Lower leg skin (tissue), 4 donors: Measurements from ENCODE around the gene MYO1C. TPM values are rescaled to one million over a fixed set of nuclear protein-coding genes. Genes with fewer than 3 reads are reported as not detected.
A peak's percentile ranks its signal among the peaks of the same experiment; 100 is the strongest.
"Not testable (repeated sequence)": the region's sequence is repeated elsewhere in the genome, so short reads cannot be mapped to it uniquely, and the experiment has no call there.

Experiments
- DNase-seq, 2 donors: peaks; one replicate each; pipeline ENCODE4 v3.0.0-alpha.2; 2019; ENCODE audit warnings: low spot score in 2 of 2
- H3K4me3 ChIP-seq: fragments of 200-600 bp; sonication (generic); 2 replicates; pipeline ENCODE4 v1.5.1; 2017; ENCODE audit warnings: mild to moderate bottlenecking, low read depth; ENCODE audit not compliant: poor library complexity, severe bottlenecking
- POLR2A ChIP-seq, 2 donors: fragments of 450-650 bp; IDR thresholded peaks; one replicate each; pipeline ENCODE4 v1.6.1; 2016 to 2017; ENCODE audit warnings: antibody characterized with exemption in 2 of 2, mild to moderate bottlenecking in 1 of 2, moderate library complexity in 1 of 2
- WGBS, 2 donors: methylation state at CpG; one replicate each; pipeline ENCODE4 v1.1.5; 2018; 5-methylcytosine and 5-hydroxymethylcytosine counted together
- intact Hi-C: fragments of 100-400 bp; cut with DNase I; formaldehyde crosslinking; loops from one replicate; pipeline ENCODE4 v1.15.0; 2023; ENCODE audit warnings: low total_unique reads
- total RNA-seq, 4 donors: library from RNA; depleted of rRNA; stranded (reverse); fragments of >200 nt; gene quantifications; one replicate each; pipeline ENCODE4 v1.1.0, GENCODE V29; 2016
- TF ChIP-seq, protein P1 (sequence below), 3 donors: fragments of 450-650 bp; IDR thresholded peaks; one replicate each; pipeline ENCODE4 v1.5.1; 2016; ENCODE audit warnings: antibody characterized with exemption in 3 of 3, mild to moderate bottlenecking in 3 of 3, moderate library complexity in 2 of 3

The MYO1C gene
- total RNA-seq, 4 donors from 2014 or later = 71.3 to 101 (median 84.8) TPM

DNA sequence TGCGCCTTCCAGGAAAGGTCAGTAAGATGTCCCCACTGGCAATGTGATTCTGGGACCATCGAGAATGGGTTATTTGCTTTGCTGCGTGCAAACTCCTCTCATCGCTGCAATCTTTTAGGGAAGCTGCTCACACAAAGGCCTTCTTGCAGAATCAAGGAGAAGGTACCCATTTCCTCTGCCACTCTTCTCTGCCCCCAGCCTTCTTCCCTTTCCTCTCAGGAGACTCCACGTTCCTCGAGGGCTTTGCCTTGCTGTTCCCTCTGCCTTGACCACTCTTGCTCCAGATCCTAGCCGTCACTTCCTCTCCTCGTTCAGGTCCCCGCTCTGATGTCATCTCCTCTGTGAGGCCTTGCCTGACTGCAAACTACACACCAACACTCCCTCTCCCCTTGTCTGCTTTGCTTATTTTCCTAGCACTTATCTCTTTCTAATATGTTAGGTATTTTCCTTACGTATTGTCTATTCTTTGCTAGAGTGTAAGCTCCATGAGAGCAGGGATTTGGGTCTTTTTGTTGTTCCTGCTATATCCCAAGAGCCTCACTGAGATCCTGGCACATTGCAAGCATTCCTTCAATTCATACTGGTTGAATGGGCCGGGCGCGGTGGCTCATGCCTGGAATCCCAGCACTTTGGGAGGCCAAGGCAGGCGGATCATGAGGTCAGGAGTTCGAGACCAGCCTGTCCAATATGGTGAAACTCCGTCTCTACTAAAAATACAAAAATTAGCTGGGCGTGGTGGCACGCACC, 31.1 kb downstream of the MYO1C start:
- no peak for TF ChIP-seq POLR2A (IDR thresholded peaks at IDR 0.05)
- TF ChIP-seq, protein P1, sequence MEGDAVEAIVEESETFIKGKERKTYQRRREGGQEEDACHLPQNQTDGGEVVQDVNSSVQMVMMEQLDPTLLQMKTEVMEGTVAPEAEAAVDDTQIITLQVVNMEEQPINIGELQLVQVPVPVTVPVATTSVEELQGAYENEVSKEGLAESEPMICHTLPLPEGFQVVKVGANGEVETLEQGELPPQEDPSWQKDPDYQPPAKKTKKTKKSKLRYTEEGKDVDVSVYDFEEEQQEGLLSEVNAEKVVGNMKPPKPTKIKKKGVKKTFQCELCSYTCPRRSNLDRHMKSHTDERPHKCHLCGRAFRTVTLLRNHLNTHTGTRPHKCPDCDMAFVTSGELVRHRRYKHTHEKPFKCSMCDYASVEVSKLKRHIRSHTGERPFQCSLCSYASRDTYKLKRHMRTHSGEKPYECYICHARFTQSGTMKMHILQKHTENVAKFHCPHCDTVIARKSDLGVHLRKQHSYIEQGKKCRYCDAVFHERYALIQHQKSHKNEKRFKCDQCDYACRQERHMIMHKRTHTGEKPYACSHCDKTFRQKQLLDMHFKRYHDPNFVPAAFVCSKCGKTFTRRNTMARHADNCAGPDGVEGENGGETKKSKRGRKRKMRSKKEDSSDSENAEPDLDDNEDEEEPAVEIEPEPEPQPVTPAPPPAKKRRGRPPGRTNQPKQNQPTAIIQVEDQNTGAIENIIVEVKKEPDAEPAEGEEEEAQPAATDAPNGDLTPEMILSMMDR (IDR thresholded peaks at IDR 0.05) = no peak
- intact Hi-C loops = no loop called here
- 88 to 89% methylated on average over 18 of the region's 18 CpGs for WGBS, 2 donors
- no peak overlapping the region for H3K4me3 ChIP-seq
- DNase-seq = no peak

DNA sequence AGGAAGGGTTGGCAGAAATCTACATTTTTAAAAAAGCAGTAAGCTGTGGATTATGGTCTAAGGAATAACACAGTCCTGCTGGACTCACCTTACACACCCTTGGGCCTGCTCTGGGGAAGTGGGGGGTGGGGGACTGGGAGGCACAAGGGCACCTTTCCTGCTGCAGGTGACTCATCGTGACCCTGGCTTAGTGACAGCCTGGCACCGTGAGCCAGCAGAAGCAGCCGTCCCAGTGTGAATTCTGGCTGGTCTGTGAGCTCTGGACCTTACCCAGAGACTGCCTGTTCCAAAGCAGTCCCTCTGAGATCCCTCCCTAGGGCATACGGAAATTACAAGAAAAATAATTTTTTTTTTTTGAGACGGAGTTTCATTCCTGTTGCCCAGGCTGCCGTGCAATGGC, 32.3 kb downstream of the MYO1C start:
- whole genome bisulfite sequencing, 2 donors = 5 to 12% methylated on average over 6 of the region's 6 CpGs

DNA sequence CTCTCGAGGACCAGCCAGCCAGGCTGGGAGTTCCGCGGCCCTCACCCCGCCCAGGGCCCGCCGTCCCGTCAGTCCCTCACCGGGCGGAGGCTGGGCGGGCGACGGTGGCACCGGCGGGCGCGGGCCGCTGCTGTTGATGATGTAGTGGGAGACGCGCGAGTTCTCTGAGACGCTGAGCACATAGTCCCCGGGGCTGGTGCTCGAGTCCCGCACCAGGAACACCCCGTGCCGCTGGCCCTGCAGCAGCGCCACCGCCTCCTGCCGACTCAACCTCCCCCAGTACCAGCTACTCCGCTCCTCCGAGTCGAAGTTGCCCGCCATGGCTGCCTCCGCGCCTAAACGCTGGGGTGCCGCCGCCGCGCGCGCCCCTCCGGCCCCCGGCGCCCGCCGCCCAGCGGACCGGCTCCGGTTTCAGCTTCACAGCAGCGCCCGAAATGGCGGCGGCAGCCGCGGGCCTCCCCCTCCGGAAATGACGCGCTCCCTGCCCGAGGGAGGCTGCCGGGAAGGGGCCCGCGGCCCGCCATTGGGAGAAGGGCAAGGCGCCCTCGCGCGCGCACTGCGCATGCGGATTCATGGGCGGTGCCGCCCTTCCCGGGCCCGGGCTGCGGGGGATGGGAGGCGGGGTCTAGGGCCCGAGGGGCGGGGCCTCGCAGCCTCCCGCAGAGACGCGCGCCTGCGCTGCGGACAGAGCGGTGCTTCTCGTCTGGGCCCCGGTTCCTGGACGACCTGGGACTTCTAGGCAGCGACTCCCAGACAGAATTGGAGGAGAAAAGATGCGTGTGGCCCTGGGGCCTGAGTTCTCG, 36.5 kb downstream of the MYO1C start, which contains the start of gene CRK:
Gene CRK (minus strand): TSS at position 436 of the 803 bp plus-strand sequence. CDS start 115 bp downstream, at position 321.
- WGBS, 2 donors = 0 to 1% methylated on average over 21 to 56 of the region's 93 CpGs
- intact Hi-C loops = no loop called here
- peak; percentile 93 to 99 for DNase-seq
- peak in 1 of 2 donors; percentile 91 for TF ChIP-seq POLR2A (IDR thresholded peaks at IDR 0.05)
- TF ChIP-seq, protein P1 (IDR thresholded peaks at IDR 0.05) = no peak
- peak within 1 kb of the TSS; percentile 86 for H3K4me3 ChIP-seq

More for the DNA sequence above, 32.3 kb downstream of the MYO1C start:
- DNase-seq = peak; percentile 42 to 91
- intact Hi-C loops = no loop called here
- TF ChIP-seq, protein P1 (IDR thresholded peaks at IDR 0.05) = no peak
- TF ChIP-seq POLR2A (IDR thresholded peaks at IDR 0.05) = no peak
- no peak overlapping the region for H3K4me3 ChIP-seq

DNA sequence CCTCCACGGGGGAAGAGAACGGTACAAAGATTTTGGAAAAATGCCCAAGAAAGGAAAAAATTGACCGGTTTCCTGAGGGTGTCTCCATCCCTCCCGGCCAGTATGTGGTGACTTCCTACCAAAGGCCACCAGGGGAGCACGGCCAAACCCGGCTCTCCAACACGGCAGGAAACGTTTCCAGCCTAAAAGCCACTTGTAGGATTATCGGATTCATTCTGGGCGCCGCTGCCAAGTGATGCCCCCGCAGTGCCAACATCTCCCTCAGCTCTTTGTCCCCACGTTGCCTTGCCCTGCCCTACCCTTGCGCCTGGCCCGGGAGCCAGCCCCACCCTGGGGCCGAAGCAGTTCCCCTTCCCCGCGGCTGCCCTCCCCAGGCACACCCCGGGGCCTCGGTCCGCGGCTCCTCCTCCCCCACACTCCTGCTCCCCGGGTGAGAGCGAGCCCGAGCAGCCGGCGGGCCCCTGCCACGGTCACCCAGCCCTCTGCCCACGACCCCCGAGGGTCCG, 37.1 kb downstream of the MYO1C start:
- no peak for TF ChIP-seq POLR2A (IDR thresholded peaks at IDR 0.05)
- TF ChIP-seq, protein P1 (IDR thresholded peaks at IDR 0.05) = peak in 1 of 3 donors; percentile 51
- 0 to 1% methylated on average over 22 to 30 of the region's 31 CpGs for WGBS, 2 donors
- DNase-seq = peak; percentile 51 to 95
- peak overlapping the region; percentile 86 for H3K4me3 ChIP-seq
- intact Hi-C loops = no loop called here

DNA sequence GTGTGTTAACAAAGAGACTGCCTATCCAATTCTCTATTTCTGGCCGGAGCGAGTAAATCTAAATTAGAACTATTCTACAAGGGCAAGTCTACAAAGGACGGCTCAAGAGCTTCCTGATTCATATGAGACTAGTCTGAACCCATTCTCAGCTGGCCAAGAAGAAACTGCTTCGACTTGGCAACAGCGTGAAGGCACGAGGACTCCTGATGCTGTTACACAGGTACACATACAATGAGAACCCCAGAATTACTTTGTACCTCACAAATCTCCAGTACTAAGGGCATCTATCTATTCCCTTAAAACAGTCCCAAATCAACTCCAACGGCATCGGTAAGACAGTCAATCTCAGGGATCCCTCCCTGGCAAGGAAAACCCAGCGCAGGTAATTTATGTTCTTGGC, 37.9 kb downstream of the MYO1C start:
- intact Hi-C loops = no loop called here
- TF ChIP-seq, protein P1 (IDR thresholded peaks at IDR 0.05) = no peak
- TF ChIP-seq POLR2A (IDR thresholded peaks at IDR 0.05) = no peak
- WGBS, 2 donors = 26% methylated on average over 9 of the region's 9 CpGs
- no peak overlapping the region for H3K4me3 ChIP-seq
- DNase-seq = no peak

DNA sequence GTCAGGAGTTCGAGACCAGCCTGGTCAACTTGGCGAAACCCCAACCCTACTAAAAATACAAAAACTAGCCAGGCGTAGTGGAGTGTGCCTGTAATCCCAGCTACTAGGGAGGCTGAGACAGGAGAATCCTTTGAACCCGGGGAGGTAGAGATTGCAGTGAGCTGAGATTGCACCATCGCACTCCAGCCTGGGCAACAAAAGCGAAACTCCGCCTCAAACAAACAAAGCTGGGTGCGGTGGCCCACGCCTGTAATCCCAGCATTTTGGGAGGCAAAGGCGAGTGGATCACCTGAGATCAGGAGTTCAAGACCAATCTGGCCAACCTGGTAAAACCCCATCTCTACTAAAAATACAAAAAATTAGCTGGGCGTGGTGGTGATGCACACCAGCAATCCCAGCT, 38.8 kb downstream of the MYO1C start:
- intact Hi-C loops, H3K4me3 ChIP-seq, DNase-seq: not testable (repeated sequence)
- WGBS, 2 donors = 90 to 93% methylated on average over 11 of the region's 11 CpGs
